ENCODE results near the gene CCDC192.

GRCh38 chr5:127985811-127986325, 282.7 kb downstream of the CCDC192 start:
- TF ChIP-seq CTCF (conservative IDR thresholded peaks at IDR 0.05) = no peak
- no peak for TF ChIP-seq ZFX (IDR thresholded peaks at IDR 0.05)
